UCSD-AML1 (cell line): ENCODE data around the gene GSKIP.

ENCODE experiments used
- DNase-seq: peaks from one replicate; lab custom pipeline; 2025; ENCODE audit not compliant: unreplicated experiment; lab: John Stamatoyannopoulos, UW

The GSKIP gene

GRCh38 chr14:96416292-96416691 lies 53.0 kb downstream of the GSKIP start:
- no peak for DNase-seq

- DNase-seq, result no peak
Observed at GRCh38 chr14:96417254-96417653, 53.9 kb downstream of the GSKIP start.

GRCh38 chr14:96418075-96418474 lies 54.7 kb downstream of the GSKIP start:
- DNase-seq, result no peak

- no peak for DNase-seq
Observed at GRCh38 chr14:96421236-96421635, 57.9 kb downstream of the GSKIP start.

GRCh38 chr14:96422992-96423391 lies 59.7 kb downstream of the GSKIP start:
- DNase-seq, result no peak

GRCh38 chr14:96423446-96424108 lies 60.3 kb downstream of the GSKIP start:
- DNase-seq, result no peak

GRCh38 chr14:96424109-96424989 lies 61.0 kb downstream of the GSKIP start:
- DNase-seq, result no peak

GRCh38 chr14:96434040-96434439 lies 70.7 kb downstream of the GSKIP start:
- no peak for DNase-seq
